NCI-H2171 (cell line): Measurements from ENCODE around the gene AGBL3.
A peak's percentile ranks its signal among the peaks of the same experiment; 100 is the strongest.

Source experiments
- DNase-seq: peaks from one replicate; lab custom pipeline; 2025; lab: John Stamatoyannopoulos, UW

AGBL3 gene

DNA sequence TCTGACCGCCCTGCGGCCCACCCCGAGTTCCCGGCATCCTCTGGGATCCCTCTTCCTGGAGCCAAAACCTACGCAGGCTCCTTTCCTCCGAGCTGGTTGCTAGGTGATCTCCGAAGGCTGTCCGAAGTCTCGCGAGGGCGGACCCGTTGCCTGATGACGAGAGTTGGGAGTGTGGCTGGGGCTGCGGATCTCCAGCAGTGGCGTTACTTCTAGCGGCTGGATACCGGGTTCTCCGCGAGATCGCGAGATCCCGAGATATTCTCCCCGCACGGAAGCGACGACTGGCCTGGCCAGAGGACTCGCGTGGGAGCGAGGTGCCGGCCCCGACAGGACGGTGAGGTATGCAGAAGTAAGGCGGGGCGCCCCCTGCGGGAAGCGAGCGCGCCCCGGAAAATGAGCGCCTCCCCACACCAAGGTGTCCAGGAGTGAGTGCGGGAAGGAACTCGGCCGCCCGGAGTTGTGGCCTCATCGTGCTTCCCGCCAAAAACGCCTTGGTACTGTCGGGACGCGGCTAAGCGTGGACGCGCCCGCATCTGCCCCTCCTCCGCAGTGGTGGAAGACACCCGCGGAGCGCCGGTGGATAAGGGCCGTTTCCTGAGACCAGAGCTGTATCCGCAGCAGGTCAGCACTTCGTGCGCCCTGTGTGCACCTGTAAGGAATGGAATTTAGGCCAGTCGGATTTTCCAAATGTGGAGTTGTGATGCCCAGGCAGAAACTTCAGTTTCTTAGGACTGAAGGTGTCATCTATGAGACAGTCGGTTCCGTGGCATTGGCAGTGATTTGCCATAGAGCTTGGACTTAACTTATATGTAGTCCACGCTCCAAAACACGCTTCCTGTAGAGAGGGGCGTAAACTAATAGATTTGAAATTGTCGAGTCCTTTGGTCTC lies at the start of gene AGBL3:
Gene AGBL3, plus strand, starts transcription at position 146 of the 889 bp plus-strand sequence. CDS start 1,426 bp downstream, outside the sequence.
- peak; percentile 95 for DNase-seq

DNA sequence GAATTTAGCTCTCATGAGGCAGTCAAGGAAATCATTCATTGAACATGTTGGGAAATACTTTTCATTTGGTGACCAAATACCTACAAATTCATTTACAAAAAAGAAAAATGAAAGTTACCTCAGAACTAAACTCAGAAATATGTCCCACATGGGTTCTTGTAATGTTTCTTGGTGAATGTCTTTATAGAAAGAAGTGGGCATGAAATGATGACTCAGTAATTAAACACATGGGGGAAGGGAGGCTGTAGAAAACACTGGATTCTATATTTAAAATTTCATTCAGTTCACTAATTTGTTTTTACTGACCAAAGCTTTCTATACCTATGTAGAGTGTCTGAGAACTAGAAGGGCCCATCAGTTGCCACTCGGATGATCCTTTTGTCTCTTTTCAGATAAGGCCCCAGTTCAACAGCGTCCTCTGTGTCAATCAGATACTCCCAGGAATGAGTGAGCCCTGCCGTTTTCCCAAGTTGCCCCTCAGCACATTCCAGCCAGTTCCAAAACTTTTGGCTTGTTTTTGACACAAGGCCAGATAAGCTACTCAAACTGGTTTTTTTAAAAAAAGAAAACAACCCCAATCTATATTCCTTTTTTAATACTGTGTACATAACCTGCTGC lies 49.3 kb upstream of the AGBL3 start:
- no peak for DNase-seq

DNA sequence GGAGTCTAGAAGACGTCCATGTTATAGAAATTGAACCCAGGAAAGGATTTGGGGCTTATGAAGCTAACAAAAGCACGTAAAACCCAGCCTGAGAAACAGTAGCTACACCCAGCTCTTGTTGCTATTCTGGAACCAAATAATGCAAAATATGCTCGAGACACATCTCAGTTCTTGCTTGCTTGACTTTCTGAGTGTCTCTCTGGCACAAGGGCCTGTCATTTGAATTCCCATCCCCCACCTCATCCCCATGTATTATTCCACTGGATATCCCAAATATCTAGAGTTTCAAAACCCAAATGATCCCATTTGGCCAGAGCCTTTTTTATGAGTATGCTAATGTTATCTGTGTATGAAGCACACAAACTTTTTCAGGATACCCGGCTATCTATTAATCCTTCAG lies 48.2 kb upstream of the AGBL3 start:
- DNase-seq: no peak

DNA sequence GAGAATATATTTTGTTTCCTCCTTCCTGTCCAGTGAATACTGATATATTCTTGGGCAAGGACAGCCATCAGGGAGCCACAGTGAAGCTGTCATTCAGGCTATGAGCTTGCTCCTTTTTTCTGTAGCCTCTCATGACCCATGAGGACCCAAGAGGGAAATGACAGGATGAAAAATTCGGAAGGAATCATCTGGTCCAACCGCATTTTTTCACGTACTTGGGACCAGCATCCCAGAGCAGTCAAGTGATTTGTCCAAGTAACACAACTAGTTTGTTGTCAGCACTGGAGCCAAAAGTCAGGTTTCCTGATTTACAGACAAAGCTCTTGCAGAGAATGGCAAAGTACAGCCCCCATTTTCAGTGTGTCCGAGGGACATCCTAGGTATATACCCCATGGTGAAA lies 47.2 kb upstream of the AGBL3 start:
- no peak for DNase-seq

DNA sequence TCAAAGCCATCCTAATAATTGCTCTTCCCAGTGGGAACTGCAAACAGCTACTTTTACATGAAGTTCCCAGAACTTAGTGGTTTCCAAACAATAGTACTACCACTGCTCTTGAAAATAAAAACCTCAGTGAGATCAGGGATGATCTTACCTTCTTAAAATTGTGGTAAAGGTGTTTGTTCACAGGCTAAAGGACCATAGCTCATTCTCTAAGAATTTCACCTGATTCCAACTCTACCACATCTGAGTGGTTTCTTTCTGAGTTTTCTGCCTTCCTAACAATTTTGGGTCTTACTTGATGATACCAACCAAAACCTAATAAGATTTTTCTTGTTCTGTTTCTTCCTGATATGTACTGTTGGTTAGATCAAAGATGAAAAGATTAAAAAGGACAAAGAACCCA lies 45.6 kb upstream of the AGBL3 start:
- no peak for DNase-seq

DNA sequence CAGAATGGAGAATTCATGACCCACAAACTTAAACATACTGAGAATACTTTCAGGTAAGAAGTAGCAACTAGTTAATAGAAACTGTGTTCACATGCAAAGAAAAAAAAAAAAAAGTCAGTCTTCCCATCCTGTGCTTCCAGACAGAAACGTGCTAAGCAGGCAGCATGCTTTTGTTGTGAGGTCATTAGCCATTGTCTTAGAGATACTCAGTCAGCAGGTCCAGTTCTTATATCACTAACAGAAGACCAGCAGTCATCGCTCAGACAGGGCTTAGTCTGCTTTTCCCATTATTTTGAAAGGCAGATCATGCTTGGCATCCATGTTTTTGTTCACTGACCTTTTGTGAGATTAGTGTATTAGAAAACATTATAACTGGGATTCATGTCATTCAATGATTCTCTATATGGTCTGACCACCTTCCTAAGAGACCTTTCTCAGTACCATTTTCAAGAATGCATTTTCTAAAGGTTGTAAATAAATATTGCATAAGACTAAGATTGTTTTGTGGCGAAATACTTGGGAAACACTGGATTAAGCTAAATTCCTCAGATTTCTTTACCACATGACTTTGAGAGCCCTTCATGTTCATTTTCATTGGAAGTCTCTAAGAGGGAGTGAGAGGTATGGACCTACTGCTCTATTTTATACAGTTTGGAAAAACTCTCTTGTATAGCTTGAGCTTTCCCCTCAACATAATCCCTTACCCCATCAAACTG lies 45.0 kb upstream of the AGBL3 start:
- DNase-seq: no peak

DNA sequence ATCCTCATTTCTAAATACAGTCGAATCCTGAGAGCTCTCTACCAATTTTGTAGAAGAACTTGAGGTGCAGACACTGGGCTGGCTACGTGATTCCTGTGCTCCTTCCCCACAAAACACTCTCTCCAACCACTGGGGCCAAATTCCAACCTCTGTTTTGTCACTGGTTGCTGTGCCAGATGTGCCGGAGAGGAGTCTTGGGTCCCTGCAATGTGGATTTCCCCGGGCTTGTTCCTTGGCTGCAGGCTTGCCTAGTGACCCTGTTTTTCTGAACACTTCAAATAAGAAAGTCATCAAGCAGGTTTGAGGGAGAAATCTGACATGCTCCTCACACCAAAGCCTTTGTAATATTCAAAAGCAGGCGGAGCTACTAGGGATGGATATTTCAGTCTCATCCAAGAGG lies 44.4 kb upstream of the AGBL3 start:
- DNase-seq: no peak

DNA sequence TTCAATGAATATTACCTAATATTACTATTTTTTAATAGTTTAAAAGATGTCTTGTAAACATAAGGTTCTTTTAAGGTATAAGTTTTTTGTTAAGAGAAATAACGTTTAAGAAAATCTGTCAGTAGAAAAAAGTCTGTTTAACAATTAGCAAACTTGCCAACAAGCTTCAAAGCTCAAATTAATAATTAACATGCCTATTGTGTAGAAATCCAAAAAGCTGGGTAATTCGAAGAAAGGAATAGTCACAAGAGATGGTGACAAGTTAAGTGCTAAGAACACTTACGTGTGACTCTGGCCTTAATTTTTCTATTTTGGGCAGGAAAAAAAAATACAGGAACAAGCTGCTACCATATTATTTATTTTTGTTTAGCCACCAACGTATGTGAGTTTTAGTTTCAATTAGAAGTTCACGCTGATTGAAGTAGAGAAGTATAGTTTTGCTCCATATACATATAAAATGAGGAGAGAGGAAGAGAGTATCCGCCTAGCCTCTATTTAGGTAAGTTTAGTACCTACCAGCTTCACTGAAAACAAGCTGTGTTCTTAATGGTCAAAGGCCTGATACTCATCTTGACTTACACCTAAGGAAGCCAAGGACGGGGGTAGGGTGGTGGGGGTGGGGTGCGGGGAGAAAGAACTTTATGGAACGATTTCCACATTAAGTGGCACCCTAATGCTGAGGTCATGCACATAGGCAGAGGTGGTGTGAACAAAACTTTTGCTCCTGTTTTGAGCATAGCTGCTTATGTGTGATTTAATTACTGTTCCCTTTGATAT lies 43.4 kb upstream of the AGBL3 start:
- no peak for DNase-seq

DNA sequence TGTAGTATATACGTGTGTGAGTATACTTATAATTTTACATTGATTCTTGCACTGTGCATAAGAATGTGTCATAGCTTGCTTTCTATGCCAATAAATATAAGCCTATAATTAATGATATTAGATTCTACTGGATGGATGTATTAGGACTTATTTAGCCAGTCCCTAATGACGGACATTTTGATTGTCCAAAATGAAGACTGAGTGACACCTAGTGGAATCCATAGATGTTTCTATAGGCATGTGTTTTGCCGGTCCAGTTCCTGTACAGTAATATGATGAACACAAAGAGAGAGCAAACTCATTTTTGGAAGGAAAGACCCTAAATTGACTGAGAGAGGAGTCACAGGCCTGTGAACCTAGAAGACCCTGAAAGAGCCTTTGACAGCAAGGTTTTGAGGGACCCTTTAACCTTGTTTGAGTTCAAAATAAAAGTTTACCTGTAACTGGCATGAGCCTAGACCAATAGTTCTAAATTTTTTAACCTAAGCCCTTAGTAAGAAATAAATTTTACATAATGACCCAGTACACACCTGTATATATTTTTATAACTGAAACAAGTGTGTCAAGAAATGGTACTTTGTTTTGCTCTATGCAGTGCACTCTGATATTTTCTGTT lies 42.4 kb upstream of the AGBL3 start:
- DNase-seq: no peak

DNA sequence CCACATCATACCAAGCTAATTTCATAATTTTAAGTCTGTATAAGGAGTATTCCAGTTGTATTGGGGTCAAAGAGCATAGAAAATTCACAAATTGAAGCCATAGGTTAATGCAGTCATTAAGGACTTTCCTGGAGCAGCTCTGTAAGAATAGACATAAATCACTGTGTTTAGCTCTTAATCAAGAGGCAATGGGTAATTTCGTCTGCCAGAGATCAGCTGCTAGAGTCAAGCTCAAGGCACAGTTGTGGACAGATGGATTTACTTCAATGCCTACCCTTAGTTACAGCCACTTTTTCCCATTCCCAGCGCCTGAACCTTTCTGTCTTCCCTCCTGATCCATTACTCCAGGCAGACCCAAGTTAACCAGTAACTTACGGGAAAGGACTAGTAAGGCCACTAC lies 40.6 kb upstream of the AGBL3 start:
- DNase-seq: no peak

DNA sequence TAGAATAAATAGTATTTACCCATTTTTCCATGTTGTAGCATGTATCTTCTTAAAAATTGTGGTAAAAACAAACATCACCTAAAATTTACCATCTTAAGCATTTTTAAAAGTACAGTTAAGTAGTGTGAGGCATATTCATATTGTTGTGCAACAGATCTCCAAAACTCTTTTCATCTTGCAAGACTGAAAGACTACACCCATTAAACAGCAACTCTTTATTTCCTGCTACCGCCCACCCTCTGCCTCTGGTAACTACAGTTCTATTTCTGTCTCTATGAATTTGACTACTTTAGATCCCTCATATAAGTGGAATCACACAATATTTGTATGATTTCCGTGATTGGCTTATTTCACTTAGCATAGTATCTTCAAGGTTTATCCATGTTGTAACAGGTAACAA lies 40.0 kb upstream of the AGBL3 start:
- no peak for DNase-seq

DNA sequence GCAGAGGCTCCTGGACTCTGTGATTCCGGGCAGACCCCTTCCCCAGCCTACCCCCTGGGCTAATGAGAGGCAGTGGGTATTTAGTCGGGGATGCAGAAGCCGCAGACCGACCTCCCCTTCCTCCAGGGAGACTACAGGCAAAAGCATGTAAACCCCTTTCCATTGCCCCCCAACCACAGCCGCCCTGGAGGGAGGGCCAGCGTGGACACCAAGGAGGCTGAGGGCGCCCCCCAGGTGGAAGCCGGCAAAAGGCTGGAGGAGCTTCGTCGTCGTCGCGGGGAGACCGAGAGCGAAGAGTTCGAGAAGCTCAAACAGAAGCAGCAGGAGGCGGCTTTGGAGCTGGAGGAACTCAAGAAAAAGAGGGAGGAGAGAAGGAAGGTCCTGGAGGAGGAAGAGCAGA lies 39.0 kb upstream of the AGBL3 start:
- no peak for DNase-seq

DNA sequence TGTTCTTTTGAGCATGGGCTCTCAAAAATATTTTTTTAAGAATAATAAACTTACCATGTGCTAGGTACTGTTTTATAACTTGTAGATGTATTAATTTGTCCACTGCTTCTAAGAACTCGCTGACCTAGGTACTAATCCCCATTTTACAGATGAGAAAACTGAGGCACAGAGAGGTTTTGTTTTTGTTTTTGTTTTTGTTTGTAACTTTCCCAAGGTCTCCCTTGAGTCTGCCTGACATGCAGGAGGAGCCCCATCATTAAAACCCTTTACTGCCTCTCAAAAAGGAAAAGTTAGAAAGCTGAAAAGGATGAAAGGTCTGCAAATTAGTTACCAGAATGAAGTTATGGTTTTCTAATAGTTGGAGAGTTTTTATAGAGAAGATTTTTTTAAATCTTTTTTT lies 38.5 kb upstream of the AGBL3 start:
- no peak for DNase-seq

DNA sequence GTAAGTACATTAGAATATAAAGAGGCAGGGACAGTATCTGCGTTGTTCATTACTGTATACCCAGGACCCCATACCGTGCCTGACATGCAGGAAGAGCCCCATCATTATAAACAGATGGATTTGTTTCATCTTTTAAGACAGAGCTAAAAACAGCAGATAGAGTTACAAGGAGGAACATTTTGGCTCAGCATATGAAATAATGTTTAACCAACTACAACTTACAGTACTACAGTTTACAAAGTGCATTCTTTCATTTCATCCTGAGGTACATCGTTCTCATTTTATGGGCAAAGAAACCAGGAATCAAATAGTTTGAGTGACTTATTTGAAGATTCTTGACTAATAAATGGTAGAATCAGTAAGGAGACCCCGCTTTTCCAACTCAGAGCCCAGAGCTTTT lies 38.1 kb upstream of the AGBL3 start:
- DNase-seq: no peak

DNA sequence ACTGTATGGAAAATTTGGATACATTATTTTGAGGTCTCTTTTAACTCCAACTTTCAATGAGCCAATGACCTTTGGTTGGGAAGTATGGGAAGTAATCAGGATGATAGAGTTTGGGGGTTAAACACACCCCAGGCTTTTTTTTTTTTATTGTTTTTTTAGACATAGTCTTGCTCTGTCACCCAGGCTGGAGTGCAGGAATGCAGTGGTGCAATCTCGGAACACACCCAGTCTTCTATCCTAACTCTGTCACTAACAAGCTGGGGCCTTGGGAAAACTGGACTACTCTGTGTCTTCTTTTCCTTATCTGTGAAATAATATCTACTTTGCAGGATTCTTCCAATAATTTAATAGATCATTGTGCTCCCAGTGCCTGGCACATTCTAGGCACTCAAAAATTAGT lies 37.6 kb upstream of the AGBL3 start:
- DNase-seq: no peak

DNA sequence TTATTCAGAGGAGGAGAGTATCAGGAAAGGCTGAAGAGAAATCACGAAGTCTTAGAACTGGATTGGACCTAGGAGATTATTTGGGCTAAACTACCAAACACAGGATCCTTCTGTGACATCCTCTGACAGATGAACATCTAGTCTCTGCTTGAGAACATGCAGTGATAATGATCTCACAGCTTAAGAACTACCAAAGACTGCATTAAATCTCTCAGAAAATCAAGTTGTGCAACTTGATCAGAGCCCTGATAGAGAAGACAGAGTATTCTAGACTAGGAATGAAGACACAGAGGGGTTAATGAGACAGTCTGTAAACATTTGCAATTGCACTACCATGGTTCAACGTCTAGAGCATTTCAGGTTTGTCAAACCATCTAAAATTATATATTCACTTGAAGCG lies 37.1 kb upstream of the AGBL3 start:
- DNase-seq: no peak

DNA sequence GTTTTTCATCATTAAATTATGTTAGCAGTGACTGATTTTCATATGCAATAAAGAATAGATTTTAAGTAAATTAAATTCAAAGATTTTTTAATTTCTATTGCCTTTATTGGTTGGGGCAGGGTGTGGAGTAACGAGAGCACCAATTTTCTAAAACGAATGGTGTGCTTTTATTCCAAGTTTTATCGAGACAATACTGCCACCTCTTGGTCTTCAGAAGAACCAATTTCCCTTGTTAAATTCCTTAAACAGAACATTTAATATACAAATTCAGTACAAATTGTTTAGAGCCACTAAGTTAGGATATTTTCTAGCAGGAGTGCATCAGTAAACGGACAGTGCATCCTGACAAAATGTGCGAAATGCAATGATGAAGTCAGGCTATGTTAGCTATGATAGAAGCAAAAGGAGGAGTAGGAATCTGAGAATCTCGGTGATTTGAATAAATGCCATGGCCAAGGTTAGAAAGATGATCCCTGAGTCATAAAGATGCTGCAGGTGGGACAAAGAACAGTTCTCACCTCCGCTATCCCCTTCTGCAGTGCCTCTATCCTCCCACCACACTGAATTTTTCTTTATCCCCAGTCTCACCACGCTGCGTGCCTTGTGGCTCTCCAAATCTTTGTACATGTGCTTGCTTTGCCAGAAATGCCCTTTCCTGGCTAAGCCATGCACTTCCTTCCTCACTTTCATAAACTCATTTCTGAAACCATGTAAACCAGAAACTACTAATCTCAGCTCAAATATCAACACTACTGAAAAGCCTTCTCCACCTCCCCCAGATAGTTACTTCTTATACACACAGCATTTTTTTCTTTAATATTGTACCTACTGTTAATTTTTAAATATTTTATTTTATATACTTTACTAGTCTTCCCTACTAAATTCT lies 31.9 kb upstream of the AGBL3 start:
- DNase-seq: no peak

DNA sequence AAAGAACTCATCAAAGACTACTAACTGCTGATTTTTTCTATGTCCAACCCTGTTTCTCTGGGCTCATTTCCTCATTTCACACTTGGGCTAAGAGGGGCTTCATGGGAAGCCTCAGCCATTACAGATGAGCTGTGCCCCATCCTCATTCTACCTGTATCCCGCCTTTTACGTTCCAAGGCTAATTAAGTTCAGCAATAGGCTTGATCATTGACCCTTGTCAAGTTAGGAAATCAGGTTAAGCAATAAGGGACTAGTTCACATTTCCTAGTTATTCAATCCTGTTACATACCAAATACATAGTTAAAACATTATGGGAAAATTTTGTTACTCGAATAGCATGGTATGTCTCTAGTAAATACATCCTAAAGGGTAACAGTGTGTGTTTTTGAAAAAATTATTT lies 29.3 kb upstream of the AGBL3 start:
- no peak for DNase-seq

DNA sequence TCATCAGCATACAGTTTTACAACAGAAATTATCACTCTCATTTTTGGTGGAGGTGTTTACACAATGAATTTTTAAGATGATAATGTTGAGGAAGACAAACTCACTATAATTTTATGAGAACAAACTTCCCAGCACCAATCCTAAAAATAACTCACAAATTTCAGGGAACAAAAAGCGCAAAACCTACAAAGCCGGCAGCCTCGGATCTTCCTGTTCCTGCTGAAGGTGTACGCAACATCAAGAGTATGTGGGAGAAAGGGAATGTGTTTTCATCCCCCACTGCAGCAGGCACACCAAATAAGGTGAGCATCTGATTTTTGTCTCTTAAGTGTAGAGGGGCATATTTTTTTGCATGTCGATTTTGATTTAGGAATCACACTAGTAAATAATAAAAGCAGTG lies 26.5 kb upstream of the AGBL3 start:
- DNase-seq: no peak

DNA sequence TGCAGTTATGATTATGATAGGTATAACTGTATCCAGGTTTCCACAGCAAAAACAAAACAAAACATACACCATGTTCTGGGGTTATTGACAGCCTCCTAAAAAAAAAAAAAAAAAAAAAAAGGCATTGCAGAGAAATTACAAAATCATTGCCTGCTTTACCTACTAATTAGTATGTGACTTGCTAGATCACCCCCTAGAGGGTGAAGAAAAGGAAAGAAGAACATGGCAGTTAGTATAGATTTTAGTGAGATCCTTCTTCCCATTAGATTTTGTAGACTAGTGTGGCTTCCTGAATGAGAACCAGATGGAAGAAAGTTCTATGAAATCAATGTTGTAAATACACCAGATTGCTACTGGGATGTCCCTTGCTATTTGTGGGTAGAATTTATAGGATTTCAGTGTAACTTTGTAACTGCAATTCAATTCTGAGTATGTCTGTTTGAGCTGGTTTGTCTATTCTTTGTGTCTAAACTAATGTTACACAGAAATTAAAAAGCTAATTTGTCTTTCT lies 24.0 kb upstream of the AGBL3 start:
- no peak for DNase-seq

DNA sequence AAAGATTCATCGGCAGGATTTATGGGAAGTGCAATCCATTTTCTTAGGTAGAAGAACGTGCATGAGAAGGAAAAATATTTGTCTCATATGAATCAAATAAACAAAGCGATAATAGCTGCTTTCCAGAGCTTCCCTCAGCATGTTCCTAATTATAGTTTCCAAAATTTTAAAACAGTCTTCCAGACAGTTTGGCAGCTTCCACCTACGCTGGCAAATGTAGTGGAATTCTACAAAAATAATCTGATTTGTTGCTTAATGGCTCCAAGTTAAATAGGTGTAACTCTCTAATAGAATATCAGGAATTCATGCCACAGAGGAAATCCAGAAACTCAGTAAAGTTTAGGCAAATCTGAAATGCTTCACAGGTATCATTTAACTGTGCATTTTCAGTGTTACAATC lies 23.3 kb upstream of the AGBL3 start:
- DNase-seq: no peak
